HG03108 (cell line): Measurements from ENCODE around the gene PARD3B.

Experiments used
- ATAC-seq: cut with Tn5 transposase; IDR thresholded peaks from one replicate; pipeline ENCODE4 v1.9.1; 2021; ENCODE audit warnings: moderate library complexity; ENCODE audit not compliant: unreplicated experiment

PARD3B gene

GRCh38 chr2:205524656-205525055, 979.4 kb downstream of the PARD3B start:
- no peak for ATAC-seq

- no peak for ATAC-seq
Observed at GRCh38 chr2:205527801-205528200, 982.5 kb downstream of the PARD3B start.

GRCh38 chr2:205531072-205531471, 985.8 kb downstream of the PARD3B start:
- ATAC-seq: no peak

GRCh38 chr2:205531489-205532148, 986.3 kb downstream of the PARD3B start:
- ATAC-seq: no peak

GRCh38 chr2:205535001-205535400, 989.7 kb downstream of the PARD3B start:
- no peak for ATAC-seq

- ATAC-seq: no peak
Observed at GRCh38 chr2:205539603-205540002, 994.3 kb downstream of the PARD3B start.

GRCh38 chr2:205540036-205540435, 994.8 kb downstream of the PARD3B start:
- ATAC-seq: no peak

GRCh38 chr2:205543262-205543843, 998.1 kb downstream of the PARD3B start:
- no peak for ATAC-seq

GRCh38 chr2:205543937-205544702, 998.8 kb downstream of the PARD3B start:
- ATAC-seq: no peak

GRCh38 chr2:205545971-205546816, 1000.9 kb downstream of the PARD3B start:
- no peak for ATAC-seq

GRCh38 chr2:205555566-205556230, 1010.4 kb downstream of the PARD3B start:
- no peak for ATAC-seq

- no peak for ATAC-seq
Observed at GRCh38 chr2:205556357-205556756, 1011.1 kb downstream of the PARD3B start.

GRCh38 chr2:205556841-205557539, 1011.7 kb downstream of the PARD3B start:
- ATAC-seq: no peak

- no peak for ATAC-seq
Observed at GRCh38 chr2:205557873-205558272, 1012.6 kb downstream of the PARD3B start.

GRCh38 chr2:205561441-205561840, 1016.2 kb downstream of the PARD3B start:
- ATAC-seq: no peak

- no peak for ATAC-seq
Observed at GRCh38 chr2:205563646-205564045, 1018.4 kb downstream of the PARD3B start.

GRCh38 chr2:205564346-205565141, 1019.3 kb downstream of the PARD3B start:
- no peak for ATAC-seq

GRCh38 chr2:205565142-205565522, 1019.9 kb downstream of the PARD3B start:
- ATAC-seq: no peak

- ATAC-seq: no peak
Observed at GRCh38 chr2:205566606-205567168, 1021.4 kb downstream of the PARD3B start.
